Activated CD8-positive, alpha-beta T cell treated with anti-CD3 and anti-CD28 coated beads for 36 hours (primary cell): Measurements from ENCODE around the gene SULT1C3. TPM values are rescaled to one million over a fixed set of nuclear protein-coding genes. Genes with fewer than 3 reads are reported as not detected.

Experiments
- ATAC-seq: fragments of 200-7000 bp; cut with Tn5 transposase; one replicate; pipeline ENCODE4 v1.10.0; 2021; ENCODE audit warnings: mild to moderate bottlenecking, moderate library complexity
- CTCF ChIA-PET: fragments of 350-600 bp; sonication (Branson Sonifier 250); formaldehyde crosslinking; loops from one replicate; lab custom pipeline; 2021; ENCODE audit warnings: antibody characterized with exemption; lab: Charles Lee
- POLR2A ChIA-PET: fragments of 350-600 bp; sonication (Branson Sonifier 250); formaldehyde crosslinking; loops from one replicate; lab custom pipeline; 2021; ENCODE audit warnings: antibody characterized with exemption; lab: Charles Lee
- DNase-seq: peaks from one replicate; pipeline ENCODE4 v3.0.0-alpha.2; 2020
- H3K27ac Mint-ChIP-seq: one replicate; pipeline ENCODE4 v1.8.0; 2021; ENCODE audit warnings: mild to moderate bottlenecking, mixed read lengths
- H3K27me3 Mint-ChIP-seq: one replicate; pipeline ENCODE4 v1.8.0; 2021; ENCODE audit warnings: mixed read lengths
- H3K36me3 Mint-ChIP-seq: one replicate; pipeline ENCODE4 v1.8.0; 2021; ENCODE audit warnings: low read depth, mixed read lengths
- H3K4me1 Mint-ChIP-seq: one replicate; pipeline ENCODE4 v1.8.0; 2021; ENCODE audit warnings: low read depth, mixed read lengths
- H3K4me3 Mint-ChIP-seq: one replicate; pipeline ENCODE4 v1.8.0; 2021; ENCODE audit warnings: mild to moderate bottlenecking, moderate library complexity, mixed read lengths
- H3K9me3 Mint-ChIP-seq: one replicate; pipeline ENCODE4 v1.8.0; 2021; ENCODE audit warnings: mixed read lengths
- intact Hi-C: fragments of 100-400 bp; cut with micrococcal nuclease; formaldehyde crosslinking; loops from one replicate; pipeline ENCODE4 v1.10.0; 2022
- total RNA-seq, 2 experiments: library from RNA; stranded (reverse); gene quantifications; one replicate each; pipeline ENCODE4 v1.2.3, GENCODE V29; 2021
- TF ChIP-seq, protein P1 (sequence below): fragments of 200-600 bp; IDR thresholded peaks from one replicate; pipeline ENCODE4 v1.8.0; 2022; ENCODE audit warnings: antibody characterized with exemption, mild to moderate bottlenecking

SULT1C3 gene
- total RNA-seq, 2 experiments from 2014 or later, result not detected

- ChIA-PET CTCF (no interaction called here), POLR2A (interaction anchor here (0.6 kb wide), 1 partner anchor 605 kb away, joined by 3 read pairs; no protein-coding TSS in a partner anchor)
- Mint-ChIP-seq H3K4me1 (no peaks in the 10 kb centered on the region), H3K27ac (no peak overlapping the region), H3K9me3 (peaks cover 11% of the 10 kb centered on the region), H3K4me3 (no peak overlapping the region), H3K27me3 (no peaks in the 10 kb centered on the region), H3K36me3 (no peaks in the 10 kb centered on the region)
- DNase-seq (no peak), ATAC-seq (no peak)
- intact Hi-C loops, result no loop called here
- TF ChIP-seq, protein P1, sequence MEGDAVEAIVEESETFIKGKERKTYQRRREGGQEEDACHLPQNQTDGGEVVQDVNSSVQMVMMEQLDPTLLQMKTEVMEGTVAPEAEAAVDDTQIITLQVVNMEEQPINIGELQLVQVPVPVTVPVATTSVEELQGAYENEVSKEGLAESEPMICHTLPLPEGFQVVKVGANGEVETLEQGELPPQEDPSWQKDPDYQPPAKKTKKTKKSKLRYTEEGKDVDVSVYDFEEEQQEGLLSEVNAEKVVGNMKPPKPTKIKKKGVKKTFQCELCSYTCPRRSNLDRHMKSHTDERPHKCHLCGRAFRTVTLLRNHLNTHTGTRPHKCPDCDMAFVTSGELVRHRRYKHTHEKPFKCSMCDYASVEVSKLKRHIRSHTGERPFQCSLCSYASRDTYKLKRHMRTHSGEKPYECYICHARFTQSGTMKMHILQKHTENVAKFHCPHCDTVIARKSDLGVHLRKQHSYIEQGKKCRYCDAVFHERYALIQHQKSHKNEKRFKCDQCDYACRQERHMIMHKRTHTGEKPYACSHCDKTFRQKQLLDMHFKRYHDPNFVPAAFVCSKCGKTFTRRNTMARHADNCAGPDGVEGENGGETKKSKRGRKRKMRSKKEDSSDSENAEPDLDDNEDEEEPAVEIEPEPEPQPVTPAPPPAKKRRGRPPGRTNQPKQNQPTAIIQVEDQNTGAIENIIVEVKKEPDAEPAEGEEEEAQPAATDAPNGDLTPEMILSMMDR, result no peak
These were observed 39.2 kb upstream of the SULT1C3 start for GRCh38 chr2:108200569-108200968.

DNA sequence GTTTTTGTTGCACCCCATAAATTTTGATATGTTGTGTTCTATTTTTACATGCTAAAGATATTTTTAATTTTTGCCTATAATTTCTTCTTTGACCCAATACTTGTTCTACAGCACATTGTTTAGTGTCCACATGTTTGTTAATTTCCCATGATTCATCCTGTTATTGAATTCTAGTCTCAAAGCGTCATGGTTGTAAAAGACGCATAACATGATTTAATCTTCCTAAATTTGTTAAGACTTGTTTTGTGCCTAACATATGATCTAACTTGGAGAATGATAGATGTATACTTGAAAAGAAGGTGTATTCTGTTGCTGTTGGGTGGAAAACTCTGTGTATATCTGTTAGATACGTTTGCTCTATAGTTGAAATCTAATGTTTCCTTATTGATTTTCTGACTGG, 27.1 kb upstream of the SULT1C3 start:
- DNase-seq, result no peak
- no peak for ATAC-seq

DNA sequence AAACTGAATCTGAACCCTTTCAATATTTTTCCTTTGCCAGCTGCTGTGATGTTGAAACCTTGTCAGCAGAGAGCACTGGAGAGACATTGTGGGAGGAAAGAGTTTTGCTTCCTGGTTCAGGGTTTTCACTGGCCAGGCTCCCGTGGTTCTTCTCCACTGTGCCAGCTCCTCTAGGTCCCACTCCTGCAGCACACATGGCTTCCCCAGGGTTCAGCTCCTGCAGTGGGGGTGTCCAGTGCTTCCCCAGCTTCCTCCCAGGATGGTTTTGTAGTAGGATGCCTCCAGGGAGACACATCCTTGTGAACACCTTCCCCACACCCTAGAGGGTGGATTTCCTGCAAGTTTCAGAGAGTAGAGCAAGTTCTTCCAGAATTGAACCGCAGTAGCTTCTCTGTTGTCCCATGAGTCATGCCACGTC, 24.0 kb upstream of the SULT1C3 start:
- ChIA-PET CTCF (interaction anchor here (1.6 kb wide), 1 partner anchor 14 kb away, joined by 3 read pairs; no protein-coding TSS in a partner anchor), POLR2A (no interaction called here)
- H3K4me1 Mint-ChIP-seq, result no peaks in the 10 kb centered on the region
- no peak overlapping the region for H3K27ac Mint-ChIP-seq
- TF ChIP-seq, protein P1, result no peak
- no peak overlapping the region for H3K4me3 Mint-ChIP-seq
- no peaks in the 10 kb centered on the region for H3K36me3 Mint-ChIP-seq
- no peaks in the 10 kb centered on the region for H3K9me3 Mint-ChIP-seq
- DNase-seq, result no peak
- peaks cover 8% of the 10 kb centered on the region for H3K27me3 Mint-ChIP-seq
- ATAC-seq, result no peak
- intact Hi-C loops, result no loop called here

More for the DNA sequence above, 27.1 kb upstream of the SULT1C3 start:
- intact Hi-C loops, result no loop called here
- Mint-ChIP-seq H3K27me3 (peaks cover 8% of the 10 kb centered on the region), H3K4me1 (no peaks in the 10 kb centered on the region), H3K36me3 (no peaks in the 10 kb centered on the region), H3K4me3 (no peak overlapping the region), H3K9me3 (peaks cover 8% of the 10 kb centered on the region), H3K27ac (no peak overlapping the region)
- POLR2A ChIA-PET, result no interaction called here
- CTCF ChIA-PET, result interaction anchor here (1.5 kb wide), 1 partner anchor 276 kb away, joined by 4 read pairs; no protein-coding TSS in a partner anchor
- TF ChIP-seq, protein P1, result no peak

- intact Hi-C loops, result no loop called here
- no peaks in the 10 kb centered on the region for H3K4me1 Mint-ChIP-seq
These were observed 22.6 kb upstream of the SULT1C3 start for GRCh38 chr2:108217211-108217610.

GRCh38 chr2:108219688-108220087, 20.1 kb upstream of the SULT1C3 start:
- peaks cover 2% of the 10 kb centered on the region for H3K36me3 Mint-ChIP-seq
- no peaks in the 10 kb centered on the region for H3K27me3 Mint-ChIP-seq
- H3K9me3 Mint-ChIP-seq, result peaks cover 15% of the 10 kb centered on the region
- H3K27ac Mint-ChIP-seq, result no peak overlapping the region
- H3K4me1 Mint-ChIP-seq, result no peaks in the 10 kb centered on the region
- TF ChIP-seq, protein P1, result no peak
- intact Hi-C loops, result no loop called here
- ATAC-seq (no peak), DNase-seq (no peak)
- ChIA-PET CTCF (no interaction called here), POLR2A (no interaction called here)
- H3K4me3 Mint-ChIP-seq, result no peak overlapping the region

More at GRCh38 chr2:108217211-108217610, 22.6 kb upstream of the SULT1C3 start:
- Mint-ChIP-seq H3K36me3 (no peaks in the 10 kb centered on the region), H3K9me3 (no peaks in the 10 kb centered on the region), H3K27ac (no peak overlapping the region), H3K27me3 (peaks cover 6% of the 10 kb centered on the region), H3K4me3 (no peak overlapping the region)
- POLR2A ChIA-PET, result no interaction called here
- no peak for DNase-seq
- CTCF ChIA-PET, result no interaction called here
- ATAC-seq, result no peak
- TF ChIP-seq, protein P1, result no peak
